Measurements from ENCODE around the gene PGM3. TPM values are rescaled to one million over a fixed set of nuclear protein-coding genes. Genes with fewer than 3 reads are reported as not detected.

The PGM3 gene
- total RNA-seq, 6 donors from 2014 or later: 7.8 to 36.3 (median 29.6) TPM

GRCh38 chr6:83221276-83221675, 28.2 kb upstream of the PGM3 start:
- no peaks in the 10 kb centered on the region for H3K36me3 ChIP-seq
- H3K4me3 ChIP-seq: no peak overlapping the region
- no peaks in the 10 kb centered on the region for H3K27me3 ChIP-seq
- no peak for ATAC-seq (ENCODE audit: low FRiP score in 2 of 2)
- H3K9me3 ChIP-seq: no peaks in the 10 kb centered on the region
- no peaks in the 10 kb centered on the region for H3K4me1 ChIP-seq
- 84 to 92% methylated on average over 1 of the region's 1 CpG for WGBS, 2 donors
- no peak for DNase-seq
- no peak overlapping the region for H3K27ac ChIP-seq
- TF ChIP-seq POLR2A (IDR thresholded peaks at IDR 0.05) (no peak), POLR2AphosphoS5 (IDR thresholded peaks at IDR 0.05) (no peak)

- no peak for TF ChIP-seq POLR2A (IDR thresholded peaks at IDR 0.05)
- TF ChIP-seq, protein P1, sequence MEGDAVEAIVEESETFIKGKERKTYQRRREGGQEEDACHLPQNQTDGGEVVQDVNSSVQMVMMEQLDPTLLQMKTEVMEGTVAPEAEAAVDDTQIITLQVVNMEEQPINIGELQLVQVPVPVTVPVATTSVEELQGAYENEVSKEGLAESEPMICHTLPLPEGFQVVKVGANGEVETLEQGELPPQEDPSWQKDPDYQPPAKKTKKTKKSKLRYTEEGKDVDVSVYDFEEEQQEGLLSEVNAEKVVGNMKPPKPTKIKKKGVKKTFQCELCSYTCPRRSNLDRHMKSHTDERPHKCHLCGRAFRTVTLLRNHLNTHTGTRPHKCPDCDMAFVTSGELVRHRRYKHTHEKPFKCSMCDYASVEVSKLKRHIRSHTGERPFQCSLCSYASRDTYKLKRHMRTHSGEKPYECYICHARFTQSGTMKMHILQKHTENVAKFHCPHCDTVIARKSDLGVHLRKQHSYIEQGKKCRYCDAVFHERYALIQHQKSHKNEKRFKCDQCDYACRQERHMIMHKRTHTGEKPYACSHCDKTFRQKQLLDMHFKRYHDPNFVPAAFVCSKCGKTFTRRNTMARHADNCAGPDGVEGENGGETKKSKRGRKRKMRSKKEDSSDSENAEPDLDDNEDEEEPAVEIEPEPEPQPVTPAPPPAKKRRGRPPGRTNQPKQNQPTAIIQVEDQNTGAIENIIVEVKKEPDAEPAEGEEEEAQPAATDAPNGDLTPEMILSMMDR (IDR thresholded peaks at IDR 0.05): no peak
- TF ChIP-seq EP300 (IDR thresholded peaks at IDR 0.05): no peak
- no peak for TF ChIP-seq POLR2AphosphoS5 (IDR thresholded peaks at IDR 0.05)
- DNase-seq (no peak), ATAC-seq (ENCODE audit: low FRiP score in 2 of 2) (no peak)
- Histone ChIP-seq H3K9me3 (no peaks in the 10 kb centered on the region), H3K4me1 (no peaks in the 10 kb centered on the region), H3K4me3 (no peak overlapping the region), H3K27me3 (no peaks in the 10 kb centered on the region), H3K27ac (no peak overlapping the region), H3K36me3 (no peaks in the 10 kb centered on the region)
Measured at GRCh38 chr6:83220121-83220520, 27.1 kb upstream of the PGM3 start.

DNA sequence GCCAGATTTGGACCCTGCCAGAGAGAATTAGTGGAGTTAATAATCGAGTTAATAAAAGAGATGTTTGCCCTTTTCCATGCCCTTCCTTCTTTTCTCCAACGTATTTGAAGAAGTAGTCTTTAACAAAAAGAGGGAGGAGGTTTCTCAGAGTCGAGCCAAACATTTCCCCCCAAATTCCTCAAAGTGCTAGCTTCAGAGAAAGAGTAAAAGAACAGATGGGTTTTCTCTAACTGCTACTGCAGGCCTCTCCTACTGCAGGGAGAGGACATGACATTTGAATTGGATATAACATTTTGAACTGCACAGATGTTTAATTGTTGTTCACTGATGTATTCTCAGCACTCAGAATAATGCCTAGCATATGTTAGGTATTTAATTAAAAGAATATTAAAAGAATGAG, 25.6 kb upstream of the PGM3 start:
- ATAC-seq (ENCODE audit: low FRiP score in 2 of 2) (no peak), DNase-seq (no peak)
- Histone ChIP-seq H3K27me3 (no peaks in the 10 kb centered on the region), H3K4me1 (no peaks in the 10 kb centered on the region), H3K27ac (no peak overlapping the region), H3K36me3 (no peaks in the 10 kb centered on the region), H3K9me3 (no peaks in the 10 kb centered on the region), H3K4me3 (no peak overlapping the region)
- WGBS, 2 donors: 55 to 57% methylated on average over 3 of the region's 3 CpGs
- TF ChIP-seq POLR2A (IDR thresholded peaks at IDR 0.05) (no peak), POLR2AphosphoS5 (IDR thresholded peaks at IDR 0.05) (no peak), EP300 (IDR thresholded peaks at IDR 0.05) (no peak)
- TF ChIP-seq, protein P1 (IDR thresholded peaks at IDR 0.05): no peak

DNA sequence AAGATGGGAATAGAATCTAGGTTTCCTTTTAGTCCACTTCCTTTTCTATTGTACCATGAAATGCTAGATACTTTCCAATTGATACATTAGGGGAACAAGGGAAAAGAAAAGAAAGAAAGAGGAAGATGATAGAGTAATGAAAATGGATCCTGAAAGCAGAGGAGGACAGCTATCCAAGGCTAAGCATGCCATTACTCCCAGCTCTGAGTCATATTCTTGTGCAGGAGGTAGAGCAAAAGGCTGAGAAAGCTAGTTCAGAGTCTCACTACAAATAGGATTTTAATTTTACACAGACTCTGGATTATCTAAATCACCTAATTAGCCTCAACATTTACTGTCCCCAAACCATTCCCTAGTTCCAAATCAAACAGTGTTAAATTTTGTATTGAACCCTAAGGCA, 23.7 kb upstream of the PGM3 start:
- Histone ChIP-seq H3K27ac (no peak overlapping the region), H3K9me3 (no peaks in the 10 kb centered on the region), H3K27me3 (no peaks in the 10 kb centered on the region), H3K4me1 (no peaks in the 10 kb centered on the region), H3K36me3 (no peaks in the 10 kb centered on the region), H3K4me3 (no peak overlapping the region)
- no peak for ATAC-seq (ENCODE audit: low FRiP score in 2 of 2)
- TF ChIP-seq POLR2AphosphoS5 (IDR thresholded peaks at IDR 0.05): no peak
- no peak for TF ChIP-seq POLR2A (IDR thresholded peaks at IDR 0.05)
- TF ChIP-seq, protein P1 (IDR thresholded peaks at IDR 0.05): no peak
- TF ChIP-seq EP300 (IDR thresholded peaks at IDR 0.05): no peak
- DNase-seq: no peak

DNA sequence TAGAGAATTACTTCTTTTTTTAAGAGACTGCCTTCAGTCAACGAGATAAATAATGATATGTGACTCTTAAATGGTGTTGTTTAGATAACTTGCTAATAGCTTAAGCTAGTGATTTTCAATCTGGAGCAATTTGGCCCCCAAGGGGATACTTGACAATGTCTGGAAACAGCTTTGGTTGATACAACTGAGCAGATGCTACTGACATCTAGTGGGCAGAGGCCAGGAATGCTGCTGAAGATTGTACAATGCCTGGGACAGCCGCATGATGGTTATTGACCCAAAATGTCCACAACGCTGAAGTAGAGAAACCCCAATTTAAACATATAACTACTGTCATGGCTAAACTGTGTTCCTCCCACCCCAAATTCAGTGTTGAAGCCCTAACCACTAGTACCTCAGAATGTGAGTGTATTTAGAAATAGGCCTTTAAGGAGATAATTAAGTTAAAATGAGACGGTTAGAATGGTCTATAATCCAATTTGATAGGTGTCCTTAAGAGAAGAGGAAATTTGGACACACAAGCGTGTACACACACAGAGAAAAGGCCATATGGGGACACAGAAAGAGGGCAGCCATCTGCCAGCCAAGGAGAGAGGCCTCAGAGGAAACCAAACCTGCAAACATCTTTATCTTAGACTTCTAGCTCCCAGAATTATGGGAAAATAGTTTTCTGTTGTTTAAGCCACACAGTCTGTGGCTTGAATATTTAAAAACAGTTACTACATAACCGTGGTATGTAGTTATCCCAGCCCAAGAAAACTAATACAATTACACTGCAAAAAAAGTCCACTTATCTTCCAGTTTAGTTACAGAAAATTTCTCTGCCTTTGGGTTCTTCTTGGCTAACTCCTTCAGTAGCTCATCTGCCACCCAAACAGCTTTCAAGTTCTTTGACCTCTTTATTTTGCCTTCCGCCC, 22.3 kb upstream of the PGM3 start:
- DNase-seq (peak in 1 of 2 donors; percentile 51), ATAC-seq (ENCODE audit: low FRiP score in 2 of 2) (peak; percentile 81 to 96)
- no peaks in the 10 kb centered on the region for H3K4me1 ChIP-seq
- H3K27ac ChIP-seq: no peak overlapping the region
- no peaks in the 10 kb centered on the region for H3K27me3 ChIP-seq
- no peak for TF ChIP-seq EP300 (IDR thresholded peaks at IDR 0.05)
- TF ChIP-seq, protein P1 (IDR thresholded peaks at IDR 0.05): peak; percentile 34 to 71 (median 57)
- TF ChIP-seq POLR2AphosphoS5 (IDR thresholded peaks at IDR 0.05): no peak
- no peak for TF ChIP-seq POLR2A (IDR thresholded peaks at IDR 0.05)
- H3K4me3 ChIP-seq: no peak overlapping the region
- no peaks in the 10 kb centered on the region for H3K36me3 ChIP-seq
- WGBS, 2 donors: 35 to 38% methylated on average over 7 of the region's 7 CpGs
- no peaks in the 10 kb centered on the region for H3K9me3 ChIP-seq
